GM21576 (cell line): ENCODE data around the gene CAPN11.

ENCODE experiments used
- ATAC-seq: cut with Tn5 transposase; IDR thresholded peaks from one replicate; pipeline ENCODE4 v1.9.1; 2021; ENCODE audit warnings: mild to moderate bottlenecking, moderate library complexity; ENCODE audit not compliant: unreplicated experiment

Gene CAPN11

DNA sequence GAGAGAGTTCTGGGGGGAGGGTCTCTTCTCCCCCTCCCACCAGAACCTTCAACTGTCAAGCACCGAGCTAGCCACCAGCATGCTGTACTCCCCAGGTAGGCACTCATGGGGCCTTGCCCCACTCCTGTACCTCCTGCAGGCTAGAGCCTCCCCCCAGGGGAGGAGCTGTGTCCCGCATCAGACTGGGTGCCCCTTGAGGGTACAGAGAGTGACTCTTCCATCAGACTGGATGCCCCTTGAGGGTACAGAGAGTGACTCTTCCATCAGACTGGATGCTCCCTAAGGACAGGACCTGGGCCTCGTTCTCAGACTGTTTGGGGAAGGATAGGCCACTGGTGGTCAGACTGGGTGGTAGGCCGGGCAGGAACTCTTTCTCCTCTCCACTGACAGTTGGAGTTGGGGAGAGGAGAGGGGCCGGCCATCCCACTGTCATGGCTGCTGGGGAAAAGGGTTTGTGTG lies at the start of gene CAPN11:
Gene CAPN11, plus strand, starts transcription at position 51 of the 459 bp plus-strand sequence. Its CDS starts 29 bp downstream, at position 80.
- ATAC-seq: no peak

DNA sequence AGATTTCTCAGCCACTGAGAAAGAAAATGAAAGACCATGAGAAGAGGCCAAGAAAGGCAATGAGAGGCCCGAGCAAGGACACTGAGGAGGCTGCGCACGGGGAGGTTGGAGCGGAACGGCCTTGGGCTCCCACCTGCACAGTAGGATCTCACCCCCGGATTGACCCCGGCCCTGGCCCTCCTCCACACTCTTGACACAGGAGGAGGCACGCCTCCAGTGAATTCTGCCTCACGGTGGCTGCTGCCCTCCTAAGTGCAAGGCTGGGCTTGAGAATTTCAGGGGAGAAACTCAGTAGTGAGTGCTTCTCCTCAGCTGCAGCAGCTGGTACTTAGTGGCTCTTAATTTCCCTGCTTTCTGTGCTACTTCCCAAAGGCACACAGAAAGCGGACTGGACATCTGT lies 49.4 kb upstream of the CAPN11 start:
- ATAC-seq: no peak

DNA sequence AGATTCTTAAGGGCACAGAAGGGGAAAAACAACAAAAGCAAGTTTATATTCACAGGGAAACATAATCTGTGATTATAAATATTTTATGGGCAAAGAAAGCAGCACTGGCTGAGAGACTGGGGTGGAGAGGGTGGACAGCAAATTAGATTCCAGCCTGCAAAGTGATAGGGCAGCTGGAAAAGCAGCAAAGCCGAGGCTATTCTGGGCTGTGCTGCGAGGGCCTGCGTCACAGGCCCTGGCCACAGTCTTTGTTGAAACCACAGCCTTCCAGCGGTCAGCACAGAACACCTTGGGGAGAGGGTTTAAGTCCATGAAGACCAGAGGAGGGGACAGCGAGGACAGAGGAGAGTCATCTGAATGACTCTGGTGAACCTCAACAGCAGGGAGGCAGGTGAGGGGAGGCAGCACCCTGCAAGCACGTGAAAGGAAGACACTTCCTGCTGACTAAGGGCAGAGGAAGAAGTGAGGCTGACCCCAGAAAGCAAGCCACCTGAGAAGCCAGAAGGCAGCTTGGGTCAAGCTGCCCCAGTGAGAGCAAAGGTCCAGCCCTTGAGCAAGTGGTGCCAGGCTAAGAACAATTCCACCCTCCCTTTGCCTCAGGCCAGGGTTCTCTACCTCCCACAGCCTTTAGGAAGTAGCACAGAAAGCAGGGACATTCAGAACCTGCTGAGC lies 48.5 kb upstream of the CAPN11 start:
- ATAC-seq: no peak

GRCh38 chr6:44110966-44111365 lies 47.7 kb upstream of the CAPN11 start:
- ATAC-seq: no peak

GRCh38 chr6:44111434-44112417 lies 46.9 kb upstream of the CAPN11 start:
- ATAC-seq: no peak

DNA sequence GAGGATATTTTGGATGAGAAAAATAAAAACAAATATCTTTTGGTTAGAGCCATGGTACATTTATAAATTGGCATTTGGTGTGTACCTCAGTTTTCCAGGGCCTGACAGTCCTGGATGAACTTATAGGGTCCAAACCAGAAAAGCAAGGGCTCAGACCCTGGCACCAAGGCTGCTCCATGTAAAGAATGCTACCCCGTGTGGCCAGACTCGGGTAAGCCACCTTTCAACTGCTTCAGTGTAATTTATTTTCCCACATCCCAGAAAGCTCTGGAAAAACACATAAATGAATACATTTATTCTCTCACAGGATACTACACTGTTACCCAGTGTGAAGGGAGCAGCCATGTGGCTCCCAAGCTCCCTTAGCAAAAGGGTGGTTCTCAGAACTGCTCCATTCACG lies 45.2 kb upstream of the CAPN11 start:
- ATAC-seq: no peak

- no peak for ATAC-seq
These were observed 42.8 kb upstream of the CAPN11 start for GRCh38 chr6:44115866-44116265.

DNA sequence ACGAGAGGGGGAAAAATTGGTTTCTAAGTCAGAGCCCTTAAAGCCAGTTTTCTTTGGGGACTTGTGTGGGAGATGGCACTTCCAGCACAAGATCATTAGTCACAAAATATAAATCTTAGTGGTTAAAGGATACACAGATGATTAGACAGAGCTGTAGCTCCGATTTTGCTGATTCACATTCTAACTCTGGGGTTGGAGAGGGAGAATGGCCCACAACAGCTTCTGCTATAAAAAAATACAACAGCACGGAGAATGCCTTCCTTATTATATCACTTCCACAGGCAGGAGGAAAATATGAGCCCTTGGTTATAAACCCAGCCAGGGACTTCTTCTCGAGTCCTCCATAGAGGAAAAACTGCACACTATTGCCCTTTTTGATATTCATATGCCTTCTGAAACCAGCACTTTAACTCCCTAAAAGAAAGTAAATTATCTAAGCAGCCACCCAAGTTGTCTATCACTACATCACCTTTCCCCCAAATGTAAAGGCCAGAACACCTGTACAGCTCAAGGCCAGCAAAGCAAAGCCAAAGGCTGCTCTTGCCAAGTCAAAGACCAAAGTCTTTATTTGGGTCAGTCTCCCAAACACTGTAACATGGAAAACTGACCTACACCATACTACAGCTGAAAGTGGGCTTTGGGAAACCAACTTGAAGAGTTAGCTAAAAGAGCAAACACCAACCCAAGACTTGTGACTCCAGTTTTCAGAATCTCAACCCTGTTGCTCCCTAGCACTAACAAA lies 41.8 kb upstream of the CAPN11 start:
- no peak for ATAC-seq

GRCh38 chr6:44117397-44118128 lies 41.1 kb upstream of the CAPN11 start:
- no peak for ATAC-seq

GRCh38 chr6:44119704-44120262 lies 38.8 kb upstream of the CAPN11 start:
- ATAC-seq: no peak

DNA sequence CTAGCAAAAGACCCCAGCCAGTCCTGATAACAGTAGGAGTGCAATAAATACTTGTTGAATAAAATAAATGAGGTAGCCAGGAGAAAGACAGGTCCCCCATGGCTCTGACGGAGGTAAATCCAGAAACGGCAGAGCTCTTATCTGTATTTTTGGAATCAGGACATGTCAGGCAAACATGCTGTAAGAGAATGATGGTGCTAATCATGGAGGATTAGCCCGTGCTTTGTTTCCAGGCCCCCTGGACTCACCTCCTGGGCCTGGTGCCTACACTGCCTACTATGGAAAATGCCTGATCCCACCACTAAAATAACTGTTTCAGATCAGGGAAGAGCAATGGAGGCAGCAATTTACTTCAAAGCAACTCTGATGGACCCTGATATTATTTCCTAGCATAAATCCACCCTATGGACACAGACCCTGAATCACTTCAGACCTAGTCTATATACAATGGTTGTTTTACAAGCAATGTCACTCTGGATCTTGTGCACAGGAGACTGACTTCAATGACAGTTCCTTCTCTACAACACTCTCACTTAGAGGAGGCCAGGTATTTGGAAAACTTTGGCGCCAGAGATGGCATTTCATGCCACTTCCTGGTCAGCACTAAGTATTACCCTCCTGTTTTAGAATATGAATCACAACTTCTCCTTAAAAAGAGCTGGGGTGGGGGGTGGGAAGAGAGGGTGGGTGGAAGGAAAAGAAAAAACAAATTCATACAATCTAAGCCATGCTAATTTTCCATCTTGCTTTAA lies 37.8 kb upstream of the CAPN11 start:
- no peak for ATAC-seq

- no peak for ATAC-seq
These were observed 35.8 kb upstream of the CAPN11 start for GRCh38 chr6:44122801-44123200.

DNA sequence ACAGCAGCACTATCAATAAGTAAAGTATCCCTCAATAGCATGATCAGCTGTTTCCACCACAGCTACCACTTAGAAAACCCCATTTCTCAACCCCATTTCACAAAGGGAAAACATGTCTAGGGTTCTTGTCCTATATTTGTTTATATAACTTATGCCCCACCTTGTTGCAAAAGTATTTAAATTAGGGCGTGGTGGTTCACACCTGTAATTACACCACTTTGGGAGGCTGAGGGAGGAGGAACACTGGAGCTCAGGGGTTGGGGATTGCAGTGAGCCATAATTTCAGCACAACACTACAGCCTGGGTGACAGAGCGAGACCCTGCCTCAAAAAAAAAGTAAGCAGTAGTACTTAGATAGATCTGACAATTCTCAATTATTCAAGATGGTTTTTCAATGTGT lies 35.1 kb upstream of the CAPN11 start:
- ATAC-seq: no peak

GRCh38 chr6:44126320-44127149 lies 32.1 kb upstream of the CAPN11 start:
- peak; percentile 36 for ATAC-seq

DNA sequence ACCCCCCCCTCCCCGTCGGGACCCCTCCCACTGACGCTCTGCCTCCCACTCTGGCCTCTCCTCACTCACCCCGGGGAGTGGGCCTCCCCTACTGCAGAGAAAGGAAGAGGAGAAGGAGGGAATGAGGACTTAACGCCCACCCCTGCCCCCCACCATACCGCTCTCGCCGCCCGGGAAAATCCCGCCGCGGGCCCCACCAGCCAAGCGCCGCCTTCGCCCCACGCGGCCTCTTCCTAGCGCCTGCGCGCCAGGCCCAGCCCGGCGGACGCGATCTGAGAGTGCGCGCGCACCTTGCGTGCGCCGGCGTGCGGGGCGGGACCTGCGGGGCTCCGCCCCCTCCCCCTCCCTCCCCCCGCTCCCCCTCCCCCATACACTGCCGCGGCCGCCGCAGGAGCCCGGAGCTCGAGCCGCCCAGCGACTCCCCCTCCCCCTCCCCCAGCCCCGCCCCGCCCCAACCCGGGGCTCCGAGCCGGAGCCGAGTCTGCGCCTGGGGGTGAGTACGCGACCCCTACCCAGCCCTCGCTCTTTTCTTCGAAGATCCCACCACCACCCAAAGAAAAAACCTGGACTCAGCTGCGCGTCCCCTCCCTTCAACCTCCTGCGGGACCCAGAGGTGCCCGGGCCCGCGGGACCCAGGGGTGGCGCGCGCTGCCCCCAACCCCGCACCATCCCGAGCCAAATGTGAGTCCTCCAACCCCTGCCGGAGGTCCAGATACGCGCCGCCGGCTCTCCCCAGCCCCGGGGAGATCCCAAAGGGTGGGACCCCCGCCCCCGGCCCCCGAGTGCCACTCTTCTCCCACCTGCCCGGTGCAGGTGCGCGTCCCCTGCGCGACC lies 31.2 kb upstream of the CAPN11 start, which contains the start of the genes MRPL14 and TMEM63B:
Gene MRPL14, minus strand, starts transcription at position 267 of the 834 bp plus-strand sequence. CDS start 10,841 bp downstream, outside the sequence.
Gene TMEM63B, plus strand, starts transcription at position 369 of the 834 bp plus-strand sequence. CDS start 7,031 bp downstream, outside the sequence.
- peak; percentile 55 for ATAC-seq

GRCh38 chr6:44128020-44128917 lies 30.4 kb upstream of the CAPN11 start:
- ATAC-seq: no peak
